GM23338 (cell line): ENCODE results near the gene CBFA2T3. TPM values are rescaled to one million over a fixed set of nuclear protein-coding genes. Genes with fewer than 3 reads are reported as not detected.

Experiments used
- ATAC-seq: fragments of 200-7000 bp; cut with Tn5 transposase; 3 replicates; pipeline ENCODE4 v1.9.1; 2020
- DNase-seq: peaks from one replicate; pipeline ENCODE4 v3.0.0-alpha.2; 2015; ENCODE audit warnings: low spot score
- H2AFZ ChIP-seq: fragments of 200-600 bp; sonication (generic); 2 replicates; pipeline ENCODE4 v1.8.0; 2016; ENCODE audit warnings: antibody characterized with exemption, mild to moderate bottlenecking, moderate library complexity
- H3F3A ChIP-seq: fragments of 200-600 bp; sonication (generic); replicated peaks from 2 replicates; pipeline ENCODE4 v1.8.0; 2017; ENCODE audit warnings: antibody characterized with exemption, mixed run types, low read depth
- H3K27ac ChIP-seq: fragments of 200-600 bp; sonication (generic); 2 replicates; pipeline ENCODE4 v1.6.1; 2016; ENCODE audit warnings: low read depth
- H3K27me3 ChIP-seq: fragments of 200-600 bp; sonication (generic); 2 replicates; pipeline ENCODE4 v1.8.0; 2016; ENCODE audit warnings: mild to moderate bottlenecking, mixed run types, moderate library complexity; ENCODE audit not compliant: insufficient read depth
- H3K36me3 ChIP-seq: fragments of 200-600 bp; sonication (generic); 2 replicates; pipeline ENCODE4 v1.8.0; 2016; ENCODE audit warnings: mild to moderate bottlenecking; ENCODE audit not compliant: insufficient read depth
- H3K4me1 ChIP-seq: fragments of 200-600 bp; sonication (generic); 2 replicates; pipeline ENCODE4 v1.8.0; 2016; ENCODE audit warnings: mild to moderate bottlenecking, moderate library complexity; ENCODE audit not compliant: insufficient read depth
- H3K4me2 ChIP-seq: fragments of 200-600 bp; sonication (generic); 2 replicates; pipeline ENCODE4 v1.7.1; 2017; ENCODE audit warnings: mixed run types
- H3K4me3 ChIP-seq: fragments of 200-600 bp; sonication (generic); 2 replicates; pipeline ENCODE4 v1.6.1; 2016; ENCODE audit warnings: mixed run types
- H3K79me2 ChIP-seq: fragments of 200-600 bp; sonication (generic); replicated peaks from 2 replicates; pipeline ENCODE4 v1.8.0; 2017; ENCODE audit warnings: mild to moderate bottlenecking; ENCODE audit not compliant: insufficient read depth
- H3K9me2 ChIP-seq: fragments of 200-600 bp; sonication (generic); 2 replicates; pipeline ENCODE4 v1.8.0; 2017; ENCODE audit not compliant: insufficient read depth
- H4K20me1 ChIP-seq: fragments of 200-600 bp; sonication (generic); replicated peaks from 2 replicates; pipeline ENCODE4 v1.8.0; 2017; ENCODE audit warnings: mild to moderate bottlenecking; ENCODE audit not compliant: insufficient read depth
- H3K27ac Mint-ChIP-seq: 2 replicates; pipeline ENCODE4 v1.8.0; 2020; ENCODE audit warnings: inconsistent platforms, mild to moderate bottlenecking, moderate library complexity, mixed read lengths
- H3K27me3 Mint-ChIP-seq: 3 replicates; pipeline ENCODE4 v1.8.0; 2022; ENCODE audit warnings: low read depth, mild to moderate bottlenecking, moderate library complexity, mixed read lengths, inconsistent platforms; ENCODE audit not compliant: insufficient read depth, poor library complexity
- H3K36me3 Mint-ChIP-seq: 3 replicates; pipeline ENCODE4 v1.8.0; 2021; ENCODE audit warnings: low read depth, mild to moderate bottlenecking, inconsistent platforms, moderate library complexity, mixed read lengths
- H3K4me1 Mint-ChIP-seq: 3 replicates; pipeline ENCODE4 v1.8.0; 2020; ENCODE audit warnings: mild to moderate bottlenecking, inconsistent platforms, mixed read lengths
- H3K4me3 Mint-ChIP-seq: 3 replicates; pipeline ENCODE4 v1.8.0; 2021; ENCODE audit warnings: moderate library complexity, mild to moderate bottlenecking, inconsistent platforms, mixed read lengths
- H3K9me3 Mint-ChIP-seq: 3 replicates; pipeline ENCODE4 v1.8.0; 2020; ENCODE audit warnings: moderate library complexity, mild to moderate bottlenecking, inconsistent platforms, mixed read lengths
- CTCF ChIP-seq, 2 experiments: fragments of 200-600 bp in 1 of 2; sonication (generic) in 1 of 2; conservative IDR thresholded peaks; 2 replicates each; pipeline versions ENCODE4 v1.5.1 to v1.6.1; 2016 to 2017; ENCODE audit warnings: antibody characterized with exemption in 2 of 2, low read depth in 2 of 2, mild to moderate bottlenecking in 2 of 2, moderate library complexity in 1 of 2
- JUNB ChIP-seq: IDR thresholded peaks from one replicate; pipeline ENCODE4 v1.6.1; 2016; ENCODE audit warnings: antibody characterized with exemption; ENCODE audit not compliant: unreplicated experiment
- ZNF114 ChIP-seq: fragments of 250-450 bp; sonication (Bioruptor Pico); IDR thresholded peaks from 2 replicates; pipeline ENCODE4 v1.5.0; 2020; ENCODE audit warnings: mild to moderate bottlenecking, moderate library complexity
- ZNF462 ChIP-seq: fragments of 250-450 bp; sonication (Bioruptor Pico); IDR thresholded peaks from 2 replicates; pipeline ENCODE4 v1.5.0; 2020; ENCODE audit warnings: mild to moderate bottlenecking, moderate library complexity
- polyA plus RNA-seq: library from polyadenylated mRNA; unstranded; fragments of >200 nt; fragmentation: Nextera tagmentation; extraction: Ambion mirVana; gene quantifications from 2 replicates; pipeline ENCODE4 v1.2.1, GENCODE V29; 2016
- total RNA-seq: library from RNA; depleted of rRNA; stranded (reverse); fragments of >200 nt; shearing (Covaris generic); gene quantifications from 2 replicates; pipeline ENCODE4 v1.2.3, GENCODE V29; 2014

The CBFA2T3 gene
- total and polyA plus RNA-seq, 2 experiments from 2014 or later: 0.87 to 1.5 TPM

GRCh38 chr16:89007371-89008249, 30.6 kb upstream of the CBFA2T3 start:
- H3K36me3 ChIP-seq: no peaks in the 10 kb centered on the region
- Mint-ChIP-seq H3K27me3 (peaks cover 12% of the 10 kb centered on the region), H3K9me3 (peaks cover 7% of the 10 kb centered on the region; the same call in 2 of the 3 replicates), H3K27ac (no peak overlapping the region), H3K4me1 (0 out of 3 replicates have a peak, but pooled peaks cover 3% of the 10 kb centered on the region), H3K4me3 (no peak overlapping the region), H3K36me3 (no peaks in the 10 kb centered on the region)
- H3K27ac ChIP-seq: no peak overlapping the region
- H3K79me2 ChIP-seq: no peaks in the 10 kb centered on the region
- no peak for DNase-seq
- H3K9me2 ChIP-seq: no peaks in the 10 kb centered on the region
- peak; percentile 64 for ATAC-seq
- no peak overlapping the region for H3K4me2 ChIP-seq
- H3K4me3 ChIP-seq: no peak overlapping the region
- no peaks in the 10 kb centered on the region for H3K27me3 ChIP-seq
- no peak overlapping the region for H2AFZ ChIP-seq
- no peaks in the 10 kb centered on the region for H3K4me1 ChIP-seq
- no peaks in the 10 kb centered on the region for H4K20me1 ChIP-seq
- no peak for TF ChIP-seq ZNF114 (CRISPR knock-in tag)
- peak; percentile 26 to 40; a peak in 1 of 4 replicates for TF ChIP-seq CTCF (conservative IDR thresholded peaks at IDR 0.05; ENCODE audit: low read depth in 2 of 2)
- no peaks in the 10 kb centered on the region for H3F3A ChIP-seq

- Histone ChIP-seq H3K79me2 (no peaks in the 10 kb centered on the region), H3F3A (no peaks in the 10 kb centered on the region), H4K20me1 (no peaks in the 10 kb centered on the region), H3K4me1 (no peaks in the 10 kb centered on the region), H3K4me2 (no peak overlapping the region), H3K4me3 (no peak overlapping the region), H2AFZ (no peak overlapping the region), H3K36me3 (no peaks in the 10 kb centered on the region), H3K27ac (no peak overlapping the region), H3K27me3 (no peaks in the 10 kb centered on the region), H3K9me2 (no peaks in the 10 kb centered on the region)
- Mint-ChIP-seq H3K9me3 (peaks cover 7% of the 10 kb centered on the region; the same call in 2 of the 3 replicates), H3K4me1 (peaks cover 5% of the 10 kb centered on the region; the same call in 1 of the 3 replicates), H3K27ac (no peak overlapping the region), H3K4me3 (no peak overlapping the region), H3K36me3 (no peaks in the 10 kb centered on the region), H3K27me3 (peaks cover 19% of the 10 kb centered on the region)
- ATAC-seq (no peak), DNase-seq (no peak)
- no peak for TF ChIP-seq JUNB
- no peak for TF ChIP-seq ZNF114 (CRISPR knock-in tag)
- TF ChIP-seq ZNF462 (CRISPR knock-in tag): no peak
Measured at GRCh38 chr16:89006036-89006752, 29.2 kb upstream of the CBFA2T3 start.
